HepG2 (cell line): Measurements from ENCODE around the gene NOXA1. TPM values are rescaled to one million over a fixed set of nuclear protein-coding genes. Genes with fewer than 3 reads are reported as not detected.

Experiments used
- GABPB1 ChIP-seq: IDR thresholded peaks from 2 replicates; pipeline ENCODE4 v1.6.1; 2016; ENCODE audit warnings: mild to moderate bottlenecking, missing genetic modification reagents, moderate library complexity, missing compliant biosample characterization
- KAT2B ChIP-seq: fragments of 150-350 bp; IDR thresholded peaks from 2 replicates; pipeline ENCODE4 v1.6.1; 2014; ENCODE audit warnings: low read depth, low read length, borderline replicate concordance
- SPEN ChIP-seq: sonication (generic); formaldehyde crosslinking; IDR thresholded peaks from 2 replicates; pipeline ENCODE4 v1.5.1; 2020; ENCODE audit warnings: low read depth, mild to moderate bottlenecking, missing genetic modification reagents
- XRCC5 ChIP-seq: fragments of 200-400 bp; formaldehyde crosslinking; optimal IDR thresholded peaks from 2 replicates; pipeline ENCODE3; 2017; ENCODE audit warnings: mild to moderate bottlenecking, low read length
- ZNF749 ChIP-seq: sonication (generic); formaldehyde crosslinking; IDR thresholded peaks from 2 replicates; pipeline ENCODE4 v1.8.0; 2022; ENCODE audit warnings: mild to moderate bottlenecking, missing genetic modification reagents, moderate library complexity, borderline replicate concordance
- polyA plus RNA-seq, 8 experiments: library from polyadenylated mRNA; depleted of rRNA in 3 of 8; stranded (reverse) in 7 of 8; unstranded in 1 of 8; fragments of >200 nt; fragmentation: Illumina TruSeq in 4 of 8; extraction: Trizol in 4 of 8; gene quantifications; 2 replicates each; pipeline versions ENCODE4 v1.2.1 to v1.2.3, GENCODE V29; 2011 to 2016; ENCODE audit warnings: low read depth in 4 of 8, missing spikeins in 1 of 8, mixed read lengths in 1 of 8; ENCODE audit not compliant: insufficient read depth in 1 of 8
- total RNA-seq, 5 experiments: library from RNA; depleted of rRNA; stranded (reverse); fragments of >200 nt; fragmentation: Illumina TruSeq; extraction: Trizol; gene quantifications; 2 replicates each; pipeline ENCODE4 v1.2.3, GENCODE V29; 2016; ENCODE audit warnings: low read depth in 1 of 5
- TF ChIP-seq, protein P1 (sequence below): IDR thresholded peaks from 2 replicates; pipeline ENCODE4 v1.6.1; 2012; ENCODE audit warnings: inconsistent platforms
- TF ChIP-seq, protein P2 (sequence below): sonication (generic); formaldehyde crosslinking; IDR thresholded peaks from 2 replicates; pipeline ENCODE4 v1.4.0; 2020; ENCODE audit warnings: missing genetic modification reagents
- TF ChIP-seq, protein P3 (sequence below): sonication (generic); formaldehyde crosslinking; IDR thresholded peaks from 2 replicates; pipeline ENCODE4 v1.4.0; 2020; ENCODE audit warnings: low read depth, missing genetic modification reagents

Gene NOXA1
- total and polyA plus RNA-seq, 2 of the 13 experiments (the other 11 are each of a cell fraction or from before 2014, with no cell fraction given), result 0.78 to 1.2 TPM

DNA sequence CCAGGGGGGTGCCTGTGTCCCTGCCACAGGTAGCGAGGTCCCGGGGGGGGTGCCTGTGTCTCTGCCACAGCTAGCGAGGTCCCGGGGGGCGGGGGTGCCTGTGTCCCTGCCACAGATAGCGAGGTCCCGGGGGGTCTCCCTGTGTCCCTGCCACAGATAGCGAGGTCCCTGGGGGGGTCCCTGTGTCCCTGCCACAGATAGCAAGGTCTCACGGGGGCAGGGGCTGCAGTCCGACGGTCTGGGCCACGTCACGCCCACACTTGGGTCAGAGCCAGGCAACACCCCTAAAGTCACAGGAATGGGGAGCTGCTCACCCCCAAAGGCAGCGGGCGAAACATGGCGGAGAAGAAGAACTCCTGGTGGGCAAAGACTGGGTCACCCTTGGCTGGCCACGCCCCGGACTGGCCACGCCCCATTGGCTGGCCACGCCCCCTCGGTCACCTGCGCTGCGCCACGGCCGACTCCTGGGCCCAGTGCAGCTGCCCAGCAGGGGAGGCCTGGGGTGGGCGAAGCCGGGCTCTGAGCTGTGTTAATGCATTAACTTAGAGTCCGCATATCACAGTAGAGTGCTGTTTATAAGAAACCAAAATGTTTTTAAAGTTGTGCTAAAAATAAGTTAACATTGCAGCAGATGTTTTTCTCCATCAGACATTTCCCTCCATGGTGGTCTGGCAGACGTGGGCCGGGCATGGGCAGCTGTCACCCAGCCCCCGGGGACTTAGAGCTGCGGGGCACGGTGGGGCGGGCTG lies 7.0 kb downstream of the NOXA1 start (continued):
- TF ChIP-seq GABPB1 (CRISPR knock-in tag), result 0 out of 2 replicates have a peak, but pooled peaks have one; percentile 24
- TF ChIP-seq, protein P1, sequence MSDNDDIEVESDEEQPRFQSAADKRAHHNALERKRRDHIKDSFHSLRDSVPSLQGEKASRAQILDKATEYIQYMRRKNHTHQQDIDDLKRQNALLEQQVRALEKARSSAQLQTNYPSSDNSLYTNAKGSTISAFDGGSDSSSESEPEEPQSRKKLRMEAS, result 0 out of 2 replicates have a peak, but pooled peaks have one; percentile 16
- TF ChIP-seq SPEN, result no peak
- TF ChIP-seq XRCC5, result peak; percentile 19
- TF ChIP-seq, protein P2, sequence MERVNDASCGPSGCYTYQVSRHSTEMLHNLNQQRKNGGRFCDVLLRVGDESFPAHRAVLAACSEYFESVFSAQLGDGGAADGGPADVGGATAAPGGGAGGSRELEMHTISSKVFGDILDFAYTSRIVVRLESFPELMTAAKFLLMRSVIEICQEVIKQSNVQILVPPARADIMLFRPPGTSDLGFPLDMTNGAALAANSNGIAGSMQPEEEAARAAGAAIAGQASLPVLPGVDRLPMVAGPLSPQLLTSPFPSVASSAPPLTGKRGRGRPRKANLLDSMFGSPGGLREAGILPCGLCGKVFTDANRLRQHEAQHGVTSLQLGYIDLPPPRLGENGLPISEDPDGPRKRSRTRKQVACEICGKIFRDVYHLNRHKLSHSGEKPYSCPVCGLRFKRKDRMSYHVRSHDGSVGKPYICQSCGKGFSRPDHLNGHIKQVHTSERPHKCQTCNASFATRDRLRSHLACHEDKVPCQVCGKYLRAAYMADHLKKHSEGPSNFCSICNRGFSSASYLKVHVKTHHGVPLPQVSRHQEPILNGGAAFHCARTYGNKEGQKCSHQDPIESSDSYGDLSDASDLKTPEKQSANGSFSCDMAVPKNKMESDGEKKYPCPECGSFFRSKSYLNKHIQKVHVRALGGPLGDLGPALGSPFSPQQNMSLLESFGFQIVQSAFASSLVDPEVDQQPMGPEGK (CRISPR knock-in tag), result no peak
- TF ChIP-seq KAT2B, result no peak
- TF ChIP-seq, protein P3, sequence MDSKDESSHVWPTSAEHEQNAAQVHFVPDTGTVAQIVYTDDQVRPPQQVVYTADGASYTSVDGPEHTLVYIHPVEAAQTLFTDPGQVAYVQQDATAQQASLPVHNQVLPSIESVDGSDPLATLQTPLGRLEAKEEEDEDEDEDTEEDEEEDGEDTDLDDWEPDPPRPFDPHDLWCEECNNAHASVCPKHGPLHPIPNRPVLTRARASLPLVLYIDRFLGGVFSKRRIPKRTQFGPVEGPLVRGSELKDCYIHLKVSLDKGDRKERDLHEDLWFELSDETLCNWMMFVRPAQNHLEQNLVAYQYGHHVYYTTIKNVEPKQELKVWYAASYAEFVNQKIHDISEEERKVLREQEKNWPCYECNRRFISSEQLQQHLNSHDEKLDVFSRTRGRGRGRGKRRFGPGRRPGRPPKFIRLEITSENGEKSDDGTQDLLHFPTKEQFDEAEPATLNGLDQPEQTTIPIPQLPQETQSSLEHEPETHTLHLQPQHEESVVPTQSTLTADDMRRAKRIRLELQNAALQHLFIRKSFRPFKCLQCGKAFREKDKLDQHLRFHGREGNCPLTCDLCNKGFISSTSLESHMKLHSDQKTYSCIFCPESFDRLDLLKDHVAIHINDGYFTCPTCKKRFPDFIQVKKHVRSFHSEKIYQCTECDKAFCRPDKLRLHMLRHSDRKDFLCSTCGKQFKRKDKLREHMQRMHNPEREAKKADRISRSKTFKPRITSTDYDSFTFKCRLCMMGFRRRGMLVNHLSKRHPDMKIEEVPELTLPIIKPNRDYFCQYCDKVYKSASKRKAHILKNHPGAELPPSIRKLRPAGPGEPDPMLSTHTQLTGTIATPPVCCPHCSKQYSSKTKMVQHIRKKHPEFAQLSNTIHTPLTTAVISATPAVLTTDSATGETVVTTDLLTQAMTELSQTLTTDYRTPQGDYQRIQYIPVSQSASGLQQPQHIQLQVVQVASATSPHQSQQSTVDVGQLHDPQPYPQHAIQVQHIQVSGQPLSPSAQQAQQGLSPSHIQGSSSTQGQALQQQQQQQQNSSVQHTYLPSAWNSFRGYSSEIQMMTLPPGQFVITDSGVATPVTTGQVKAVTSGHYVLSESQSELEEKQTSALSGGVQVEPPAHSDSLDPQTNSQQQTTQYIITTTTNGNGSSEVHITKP, result no peak
- TF ChIP-seq ZNF749 (CRISPR knock-in tag), result no peak
